Measurements from ENCODE around the gene ZNF74.

ZNF74 gene

GRCh38 chr22:20434264-20434751 is 40.4 kb downstream of the ZNF74 start:
- DNase-seq = no peak

DNA sequence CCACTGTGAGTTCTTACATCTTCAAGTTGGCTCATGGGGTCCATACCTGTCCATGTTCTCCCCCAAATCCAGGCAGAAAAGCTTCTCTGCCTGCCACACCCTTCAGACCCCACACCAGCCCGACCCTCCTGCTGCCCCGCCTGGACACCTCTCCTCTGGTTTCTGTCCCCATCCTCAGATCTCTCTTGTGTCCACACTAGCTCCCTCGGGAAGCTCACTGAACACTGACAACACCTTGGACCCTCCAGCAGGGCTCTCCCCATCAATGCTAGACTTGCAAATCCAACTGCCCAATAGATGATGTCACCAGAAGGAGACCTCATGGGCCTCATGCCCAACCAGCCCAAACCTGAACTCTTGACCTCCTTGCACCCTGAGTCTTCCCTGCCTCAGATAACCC is 40.8 kb downstream of the ZNF74 start:
- no peak for DNase-seq

- DNase-seq = no peak
Measured at GRCh38 chr22:20435436-20436306, 41.7 kb downstream of the ZNF74 start.

- no peak for DNase-seq
Measured at GRCh38 chr22:20436307-20436767, 42.4 kb downstream of the ZNF74 start.

DNA sequence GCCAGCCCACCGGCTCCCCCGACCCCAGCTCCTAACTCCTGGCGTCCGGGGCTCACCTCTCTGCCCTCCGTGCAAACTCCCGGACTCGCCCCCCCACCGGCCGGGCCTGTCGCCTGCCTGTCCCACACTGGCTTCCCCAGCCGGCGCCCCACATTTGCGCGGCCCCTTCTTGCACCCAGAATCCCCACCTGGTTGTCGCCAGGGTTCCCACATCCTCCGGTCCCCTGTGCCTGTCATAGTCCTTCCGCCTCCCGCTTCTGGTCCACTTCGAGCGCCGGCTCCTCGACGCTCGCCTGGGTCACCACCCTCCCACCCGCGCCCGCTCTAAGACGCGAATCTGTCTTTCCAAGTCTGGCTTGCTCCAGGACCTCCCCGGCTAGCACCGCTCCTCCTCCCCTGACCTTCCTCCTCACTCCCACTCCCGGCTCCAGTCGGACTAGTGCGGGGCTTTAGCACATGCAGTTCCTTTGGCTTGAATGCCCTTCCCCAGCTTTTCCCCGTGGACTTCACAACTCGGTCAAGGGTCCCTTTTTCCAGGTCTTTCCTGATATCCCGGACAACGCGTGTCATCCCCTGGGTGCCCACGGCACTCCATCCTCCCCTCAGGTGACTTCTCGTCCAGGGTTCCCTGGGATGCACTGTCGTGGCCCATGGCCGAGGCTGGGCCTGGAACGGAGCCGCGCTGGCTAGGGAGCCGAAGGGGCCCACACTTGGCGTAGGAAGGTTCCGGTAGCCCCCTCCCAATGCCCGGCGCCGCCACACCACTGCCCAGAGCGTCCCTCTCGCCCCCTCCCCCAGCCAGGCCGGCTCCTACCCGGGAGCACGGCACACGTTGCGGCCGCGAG is 43.0 kb downstream of the ZNF74 start:
- peak; percentile 19 for DNase-seq

DNA sequence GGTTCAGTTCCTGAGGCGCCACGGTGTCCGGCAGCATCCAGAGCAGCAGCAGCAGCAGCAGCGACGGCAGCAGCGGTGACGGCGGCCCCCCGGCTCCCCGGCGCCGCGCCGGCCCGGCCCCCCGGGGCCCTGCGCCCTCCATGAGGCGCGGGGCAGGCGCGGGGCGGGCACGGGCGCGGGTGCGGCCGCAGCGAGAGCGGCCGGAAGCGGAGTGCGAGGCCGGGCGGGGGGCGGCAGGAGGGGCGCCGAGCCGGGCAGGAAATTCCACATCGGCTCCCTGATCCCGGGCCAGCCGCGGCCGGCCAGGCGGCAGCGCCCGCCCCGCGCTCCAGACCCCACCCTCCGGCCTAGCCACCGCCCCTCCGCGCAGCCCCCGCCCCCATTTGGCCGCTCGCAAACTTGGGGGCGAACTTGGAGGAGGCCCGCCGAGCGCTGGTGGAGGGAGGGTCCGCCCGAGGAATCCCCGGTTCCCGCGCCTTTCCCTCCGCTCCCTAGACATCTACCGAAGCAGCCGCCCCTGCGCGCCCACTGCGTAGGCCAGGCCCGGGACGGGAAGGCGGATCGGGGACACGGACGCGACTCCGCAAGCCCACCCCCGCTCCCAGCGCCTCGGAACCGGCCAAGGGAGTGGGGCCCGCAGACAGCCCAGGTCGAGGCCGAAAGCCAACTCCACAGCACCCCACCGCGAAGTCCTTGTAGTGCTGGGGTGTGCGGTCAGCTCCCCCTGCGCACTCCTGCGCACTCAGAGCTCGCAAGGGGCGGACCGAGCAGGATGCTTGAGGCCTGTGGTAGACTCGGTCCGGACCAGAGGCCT is 43.9 kb downstream of the ZNF74 start, which contains the start of gene SCARF2:
Gene SCARF2, minus strand, starts transcription at position 213 of the 814 bp plus-strand sequence. Its CDS starts 71 bp downstream, at position 142.
- no peak for DNase-seq

GRCh38 chr22:20438427-20438677 is 44.4 kb downstream of the ZNF74 start:
- DNase-seq = no peak

DNA sequence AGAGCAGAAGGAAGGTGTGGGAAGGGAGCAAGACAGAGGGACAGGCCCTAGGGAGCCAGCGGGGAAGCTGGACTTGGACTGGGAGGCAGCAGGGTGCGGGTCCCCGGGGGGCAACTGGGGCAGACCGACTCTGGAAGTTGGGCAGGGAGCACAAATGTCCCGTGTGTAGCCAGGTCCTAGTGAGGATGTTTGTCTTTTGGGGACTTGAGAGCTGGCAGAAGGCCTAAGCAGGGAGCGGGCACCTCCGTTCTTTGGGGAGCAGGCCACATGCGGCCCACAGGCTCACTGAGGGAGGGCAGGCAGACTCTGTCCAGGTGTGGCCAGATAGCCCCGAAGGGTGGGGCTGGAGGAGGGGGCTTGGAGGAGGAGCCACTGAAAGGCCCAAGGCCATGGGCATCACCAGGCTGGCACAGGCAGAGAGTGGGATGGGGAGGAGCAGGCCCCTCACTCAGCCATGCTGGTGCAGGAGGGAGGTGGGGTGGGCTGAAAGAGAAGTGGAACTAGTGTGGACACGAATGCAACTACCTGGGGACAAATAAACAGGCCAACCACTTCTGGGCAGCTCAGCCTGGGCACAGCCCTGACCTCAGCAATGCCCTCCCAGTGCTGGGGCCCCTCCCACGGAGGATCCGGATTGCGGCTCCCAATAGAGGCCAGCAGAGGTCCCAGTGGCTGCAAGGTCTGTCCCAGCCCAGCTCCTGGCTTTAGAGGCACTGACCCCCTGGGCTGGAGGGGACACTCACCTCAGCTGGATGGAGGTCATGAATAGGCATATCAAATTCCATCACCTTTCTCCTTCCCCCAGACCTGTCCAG is 44.9 kb downstream of the ZNF74 start:
- DNase-seq = peak; percentile 8

- no peak for DNase-seq
Measured at GRCh38 chr22:20439556-20439927, 45.6 kb downstream of the ZNF74 start.

GRCh38 chr22:20439928-20440575 is 46.1 kb downstream of the ZNF74 start:
- no peak for DNase-seq

- DNase-seq = no peak
Measured at GRCh38 chr22:20440637-20441591, 47.0 kb downstream of the ZNF74 start.

DNA sequence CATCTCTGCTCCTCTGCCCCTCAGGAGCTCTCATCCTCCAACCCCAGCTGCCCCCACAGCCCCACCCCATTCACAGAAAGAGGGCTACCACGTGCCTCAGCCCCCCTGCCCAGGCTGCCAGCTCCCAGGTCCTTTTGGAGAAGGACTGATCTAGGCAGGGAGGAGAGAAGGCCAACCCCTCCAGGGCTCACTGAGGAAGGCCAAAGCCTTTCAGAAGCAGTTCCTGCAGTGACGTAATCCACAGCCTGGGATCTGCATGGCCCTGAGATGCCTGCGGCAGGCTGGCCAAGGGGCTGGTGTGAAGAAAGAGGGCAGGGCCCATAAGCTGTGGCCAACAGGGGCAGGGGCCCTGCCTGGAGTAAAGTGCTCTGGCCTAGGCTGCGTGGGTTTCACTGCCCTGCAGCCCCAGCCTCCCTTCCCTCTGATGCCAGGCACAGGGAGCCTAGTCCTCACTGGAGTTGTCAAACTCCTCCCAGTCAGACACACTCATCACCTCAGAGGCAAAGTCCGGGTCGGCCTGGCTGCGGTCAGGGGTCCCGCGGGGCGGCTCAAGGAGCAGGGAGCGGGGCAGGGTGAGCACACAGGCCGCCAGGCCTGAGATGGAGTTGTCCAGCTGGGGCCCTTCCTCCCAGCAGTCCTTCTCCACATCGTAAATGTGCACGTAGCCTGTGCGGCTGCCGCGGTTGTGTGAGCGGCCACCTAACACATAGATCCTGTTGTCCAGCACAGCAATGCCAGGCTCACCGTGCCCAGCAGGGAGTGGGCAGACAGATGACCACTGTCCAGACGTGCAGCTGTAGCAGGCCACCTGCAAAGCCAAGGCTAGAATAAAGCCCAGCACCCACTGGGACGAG is 47.9 kb downstream of the ZNF74 start:
- DNase-seq = no peak

DNA sequence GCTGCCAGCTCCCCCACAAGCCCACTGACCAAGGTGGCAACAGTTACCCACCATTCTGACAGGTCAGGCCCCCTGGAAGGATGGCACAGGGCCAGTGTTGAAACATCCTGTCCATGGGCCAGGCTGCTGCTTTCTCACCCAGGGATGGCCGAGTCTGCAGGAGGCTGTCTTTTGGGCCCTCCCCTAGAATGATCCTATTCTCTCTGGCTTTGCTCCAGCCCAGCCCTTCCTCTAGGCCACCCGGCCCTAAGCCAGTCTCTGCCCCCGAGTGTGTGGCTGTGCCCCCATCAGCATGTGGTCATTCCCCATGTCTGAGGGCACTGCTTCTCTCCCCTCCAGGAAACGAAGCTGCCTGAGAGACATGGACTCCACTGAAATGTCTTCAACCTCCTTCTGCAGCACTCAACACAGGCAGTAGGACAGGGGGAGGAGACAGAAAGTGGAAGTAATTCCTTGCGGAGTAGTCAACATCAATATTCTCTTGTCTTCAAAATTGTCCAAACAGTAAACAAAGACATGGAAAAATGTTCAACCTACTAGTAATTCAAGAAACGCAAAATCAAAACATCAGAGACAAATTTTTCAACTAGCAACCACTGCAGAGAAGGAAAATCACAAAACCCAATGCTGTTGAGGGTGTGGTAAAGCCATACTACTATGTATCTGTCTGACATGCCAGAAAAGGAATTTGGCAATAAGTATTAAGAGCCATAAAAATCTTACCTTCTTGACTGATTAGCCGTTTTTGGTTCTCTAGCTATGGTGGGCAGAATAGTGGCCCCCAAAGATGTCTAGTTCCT is 48.7 kb downstream of the ZNF74 start:
- DNase-seq = no peak

DNA sequence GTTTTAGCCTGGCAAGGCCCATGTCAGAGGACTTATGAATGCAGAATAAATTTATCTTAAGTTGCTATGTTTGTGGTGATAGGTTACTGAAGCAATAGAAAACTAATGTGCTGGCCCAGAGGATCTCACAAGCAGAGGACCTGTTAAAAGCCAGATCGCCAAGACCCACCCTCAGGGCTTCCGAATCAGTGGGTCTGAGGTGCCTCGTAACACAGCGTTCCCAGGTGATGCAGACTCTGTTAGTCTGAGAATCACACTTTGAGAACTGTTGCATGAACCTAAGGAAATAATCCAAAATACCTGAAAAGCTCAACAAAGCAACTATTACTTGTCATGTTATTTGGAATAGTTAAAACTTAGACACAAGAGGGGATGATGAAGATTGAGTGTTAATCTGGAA is 50.4 kb downstream of the ZNF74 start:
- no peak for DNase-seq

- no peak for DNase-seq
Measured at GRCh38 chr22:20446383-20446970, 52.5 kb downstream of the ZNF74 start.

GRCh38 chr22:20448630-20449029 is 54.7 kb downstream of the ZNF74 start:
- no peak for DNase-seq

GRCh38 chr22:20449819-20450550 is 56.0 kb downstream of the ZNF74 start:
- DNase-seq = no peak

All from DMS53 (cell line).